Trophoblast cell (in vitro differentiated cells and primary cell): ENCODE measurements around the gene KCNMA1.
A peak's percentile ranks its signal among the peaks of the same experiment; 100 is the strongest.

Source experiments
- DNase-seq, 2 donors: peaks; one replicate each; pipeline ENCODE4 v3.0.0-alpha.2; 2016
- H2AFZ ChIP-seq: 2 replicates; pipeline ENCODE4 v1.6.1; 2013; ENCODE audit warnings: low read length, moderate library complexity, mild to moderate bottlenecking; ENCODE audit not compliant: insufficient read depth, poor library complexity
- H2AK5ac ChIP-seq: 2 replicates; pipeline ENCODE4 v1.6.1; 2013; ENCODE audit warnings: mild to moderate bottlenecking, low read length
- H2BK120ac ChIP-seq: 2 replicates; pipeline ENCODE4 v1.6.1; 2013; ENCODE audit warnings: low read length, mild to moderate bottlenecking, moderate library complexity; ENCODE audit not compliant: insufficient read depth, poor library complexity
- H2BK12ac ChIP-seq: 2 replicates; pipeline ENCODE4 v1.6.1; 2013; ENCODE audit warnings: mild to moderate bottlenecking, low read length, moderate library complexity
- H2BK5ac ChIP-seq: 2 replicates; pipeline ENCODE4 v1.6.1; 2013; ENCODE audit warnings: low read length, low read depth, moderate library complexity, mild to moderate bottlenecking; ENCODE audit not compliant: poor library complexity
- H3K14ac ChIP-seq: 2 replicates; pipeline ENCODE4 v1.6.1; 2013; ENCODE audit warnings: mild to moderate bottlenecking, low read length
- H3K18ac ChIP-seq: 2 replicates; pipeline ENCODE4 v1.6.1; 2013; ENCODE audit warnings: mild to moderate bottlenecking, low read length
- H3K23ac ChIP-seq: 2 replicates; pipeline ENCODE4 v1.6.1; 2013; ENCODE audit warnings: low read length
- H3K27ac ChIP-seq: 2 replicates; pipeline ENCODE4 v1.5.1; 2013; ENCODE audit warnings: low read depth, mild to moderate bottlenecking, inconsistent platforms, low read length, moderate library complexity
- H3K27me3 ChIP-seq: 2 replicates; pipeline ENCODE4 v1.6.1; 2013; ENCODE audit warnings: inconsistent platforms, mild to moderate bottlenecking, low read length, moderate library complexity; ENCODE audit not compliant: insufficient read depth
- H3K36me3 ChIP-seq, 2 experiments: 1 replicate in 1 of 2; 2 replicates in 1 of 2; pipeline ENCODE4 v1.6.1; 2013; ENCODE audit warnings: low read length in 2 of 2, mild to moderate bottlenecking in 2 of 2, moderate library complexity in 1 of 2; ENCODE audit not compliant: insufficient read depth in 2 of 2, control insufficient read depth in 1 of 2
- H3K4ac ChIP-seq: 2 replicates; pipeline ENCODE4 v1.6.1; 2013; ENCODE audit warnings: low read depth, mild to moderate bottlenecking, low read length, moderate library complexity
- H3K4me1 ChIP-seq, 2 experiments: 1 replicate in 1 of 2; 2 replicates in 1 of 2; pipeline ENCODE4 v1.6.1; 2013; ENCODE audit warnings: low read length in 2 of 2, mild to moderate bottlenecking in 2 of 2, moderate library complexity in 1 of 2; ENCODE audit not compliant: insufficient read depth in 2 of 2, control insufficient read depth in 1 of 2
- H3K4me2 ChIP-seq: 2 replicates; pipeline ENCODE4 v1.6.1; 2013; ENCODE audit warnings: inconsistent platforms, mild to moderate bottlenecking, low read length, moderate library complexity
- H3K4me3 ChIP-seq: 2 replicates; pipeline ENCODE4 v1.5.1; 2013; ENCODE audit warnings: mild to moderate bottlenecking, low read depth, low read length, inconsistent platforms
- H3K79me1 ChIP-seq: one replicate; pipeline ENCODE4 v1.6.1; 2013; ENCODE audit warnings: low read length
- H3K79me2 ChIP-seq: 2 replicates; pipeline ENCODE4 v1.6.1; 2013; ENCODE audit warnings: low read length, mild to moderate bottlenecking; ENCODE audit not compliant: control insufficient read depth, insufficient read depth, poor library complexity
- H3K9ac ChIP-seq: 2 replicates; pipeline ENCODE4 v1.6.1; 2013; ENCODE audit warnings: mild to moderate bottlenecking, low read length
- H3K9me3 ChIP-seq: 2 replicates; pipeline ENCODE4 v1.6.1; 2013; ENCODE audit warnings: low read depth, mild to moderate bottlenecking, control low read depth, inconsistent platforms, low read length; ENCODE audit not compliant: insufficient read depth
- H4K12ac ChIP-seq: 2 replicates; pipeline ENCODE4 v1.6.1; 2013; ENCODE audit warnings: low read depth, mild to moderate bottlenecking, low read length, moderate library complexity
- H4K8ac ChIP-seq: 2 replicates; pipeline ENCODE4 v1.6.1; 2013; ENCODE audit warnings: low read depth, mild to moderate bottlenecking, low read length, moderate library complexity
- H4K91ac ChIP-seq: one replicate; pipeline ENCODE4 v1.6.1; 2013; ENCODE audit warnings: low read depth, mild to moderate bottlenecking, low read length, moderate library complexity
- WGBS: extraction: QIAGEN DNeasy Blood & Tissue Kit; methylation state at CpG from one replicate; pipeline ENCODE4 v1.1.7; 2013; ENCODE audit warnings: missing lambda C conversion rate; ENCODE audit not compliant: insufficient read length, insufficient coverage; ENCODE audit errors: extremely low coverage; 5-methylcytosine and 5-hydroxymethylcytosine counted together

The KCNMA1 gene

GRCh38 chr10:77608281-77608680 lies 29.3 kb downstream of the KCNMA1 start:
- Histone ChIP-seq H3K4me1 (peaks cover 53 to 59% of the 10 kb centered on the region in 2 experiments), H3K79me2 (peaks cover 6% of the 10 kb centered on the region), H2AFZ (no peak overlapping the region), H2AK5ac (no peak overlapping the region), H4K91ac (no peak overlapping the region), H3K4ac (no peak overlapping the region), H3K36me3 (no peaks in the 10 kb centered on the region), H3K4me3 (no peak overlapping the region), H3K27me3 (no peaks in the 10 kb centered on the region), H3K9me3 (no peaks in the 10 kb centered on the region), H3K4me2 (no peak overlapping the region), H3K23ac (no peak overlapping the region), H3K79me1 (peaks cover 6% of the 10 kb centered on the region), H4K12ac (no peak overlapping the region), H2BK5ac (no peak overlapping the region), H3K14ac (no peak overlapping the region), H2BK12ac (no peak overlapping the region), H2BK120ac (no peak overlapping the region), H3K9ac (no peak overlapping the region), H3K18ac (no peak overlapping the region), H3K27ac (no peak overlapping the region), H4K8ac (no peak overlapping the region)
- no CpG with 5 or more reads among the region's 9 CpGs for WGBS
- DNase-seq, result no peak

GRCh38 chr10:77606751-77607150 lies 30.9 kb downstream of the KCNMA1 start:
- H3K27ac ChIP-seq, result no peak overlapping the region
- H3K9ac ChIP-seq, result no peak overlapping the region
- H3K79me1 ChIP-seq, result peaks cover 6% of the 10 kb centered on the region
- no peaks in the 10 kb centered on the region for H3K27me3 ChIP-seq
- no peak overlapping the region for H3K14ac ChIP-seq
- H3K9me3 ChIP-seq, result no peaks in the 10 kb centered on the region
- no peak overlapping the region for H4K91ac ChIP-seq
- H3K79me2 ChIP-seq, result peaks cover 6% of the 10 kb centered on the region
- H2BK5ac ChIP-seq, result no peak overlapping the region
- H3K36me3 ChIP-seq, result no peaks in the 10 kb centered on the region
- H3K4me3 ChIP-seq, result no peak overlapping the region
- H3K23ac ChIP-seq, result no peak overlapping the region
- peaks cover 57 to 65% of the 10 kb centered on the region in 2 experiments for H3K4me1 ChIP-seq
- no peak overlapping the region for H2AK5ac ChIP-seq
- H3K18ac ChIP-seq, result peak overlapping the region; percentile 29
- no peak overlapping the region for H2BK120ac ChIP-seq
- H2BK12ac ChIP-seq, result no peak overlapping the region
- H2AFZ ChIP-seq, result no peak overlapping the region
- H4K8ac ChIP-seq, result no peak overlapping the region
- no peak overlapping the region for H4K12ac ChIP-seq
- H3K4ac ChIP-seq, result no peak overlapping the region
- peak; percentile 86 to 94 for DNase-seq
- WGBS, result no CpG with 5 or more reads among the region's 2 CpGs
- no peak overlapping the region for H3K4me2 ChIP-seq

GRCh38 chr10:77605466-77605865 lies 32.1 kb downstream of the KCNMA1 start:
- Histone ChIP-seq H3K18ac (no peak overlapping the region), H3K4me1 (peaks cover 58 to 61% of the 10 kb centered on the region in 2 experiments), H4K8ac (no peak overlapping the region), H3K4me3 (no peak overlapping the region), H2AFZ (no peak overlapping the region), H3K23ac (no peak overlapping the region), H2AK5ac (no peak overlapping the region), H3K9me3 (no peaks in the 10 kb centered on the region), H2BK12ac (no peak overlapping the region), H3K14ac (no peak overlapping the region), H3K4ac (no peak overlapping the region), H2BK120ac (no peak overlapping the region), H3K79me1 (peaks cover 6% of the 10 kb centered on the region), H4K91ac (no peak overlapping the region), H3K79me2 (peaks cover 6% of the 10 kb centered on the region), H4K12ac (no peak overlapping the region), H2BK5ac (no peak overlapping the region), H3K27ac (no peak overlapping the region), H3K36me3 (peaks cover 0 to 3% of the 10 kb centered on the region in 2 experiments), H3K9ac (no peak overlapping the region), H3K27me3 (no peaks in the 10 kb centered on the region), H3K4me2 (no peak overlapping the region)
- no CpG with 5 or more reads among the region's 4 CpGs for WGBS
- no peak for DNase-seq

- Histone ChIP-seq H3K4me3 (no peak overlapping the region), H4K12ac (no peak overlapping the region), H3K4ac (no peak overlapping the region), H2BK5ac (no peak overlapping the region), H3K4me1 (peaks cover 55 to 57% of the 10 kb centered on the region in 2 experiments), H2BK12ac (no peak overlapping the region), H3K27me3 (no peaks in the 10 kb centered on the region), H3K14ac (no peak overlapping the region), H3K18ac (peak overlapping the region; percentile 7), H3K79me1 (peaks cover 6% of the 10 kb centered on the region), H3K79me2 (peaks cover 6% of the 10 kb centered on the region), H3K9ac (no peak overlapping the region), H3K9me3 (no peaks in the 10 kb centered on the region), H2AFZ (no peak overlapping the region), H4K91ac (no peak overlapping the region), H2AK5ac (no peak overlapping the region), H3K36me3 (peaks cover 0 to 3% of the 10 kb centered on the region in 2 experiments), H3K23ac (no peak overlapping the region), H3K4me2 (no peak overlapping the region), H3K27ac (no peak overlapping the region), H2BK120ac (no peak overlapping the region), H4K8ac (no peak overlapping the region)
- no peak for DNase-seq
- WGBS, result no CpG with 5 or more reads among the region's 6 CpGs
Observed at GRCh38 chr10:77604941-77605351, 32.7 kb downstream of the KCNMA1 start.
